ENCODE data around the gene FCRL6.

The FCRL6 gene, protein sequence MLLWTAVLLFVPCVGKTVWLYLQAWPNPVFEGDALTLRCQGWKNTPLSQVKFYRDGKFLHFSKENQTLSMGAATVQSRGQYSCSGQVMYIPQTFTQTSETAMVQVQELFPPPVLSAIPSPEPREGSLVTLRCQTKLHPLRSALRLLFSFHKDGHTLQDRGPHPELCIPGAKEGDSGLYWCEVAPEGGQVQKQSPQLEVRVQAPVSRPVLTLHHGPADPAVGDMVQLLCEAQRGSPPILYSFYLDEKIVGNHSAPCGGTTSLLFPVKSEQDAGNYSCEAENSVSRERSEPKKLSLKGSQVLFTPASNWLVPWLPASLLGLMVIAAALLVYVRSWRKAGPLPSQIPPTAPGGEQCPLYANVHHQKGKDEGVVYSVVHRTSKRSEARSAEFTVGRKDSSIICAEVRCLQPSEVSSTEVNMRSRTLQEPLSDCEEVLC

DNA sequence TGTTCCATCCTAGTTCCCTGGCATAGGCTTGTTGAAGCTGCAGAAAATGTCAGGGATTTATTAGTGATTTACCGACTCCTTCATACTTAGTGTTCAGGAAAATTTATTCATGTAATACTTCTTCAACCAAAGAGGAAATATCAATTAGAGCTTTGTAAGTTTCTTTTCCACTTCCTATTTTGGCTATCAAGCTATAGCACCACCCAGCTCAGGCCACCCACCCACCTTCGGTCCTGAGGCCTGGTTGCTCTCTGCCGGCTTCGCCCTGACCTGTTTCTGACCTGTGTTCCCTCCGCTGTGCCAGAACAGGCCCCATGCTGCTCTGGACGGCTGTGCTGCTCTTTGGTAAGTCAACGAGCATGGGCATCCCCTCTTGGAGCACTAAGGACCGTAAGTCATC, at the start of gene FCRL6:
Gene FCRL6 (plus strand): TSS at position 250 of the 400 bp plus-strand sequence. CDS start 65 bp downstream, at position 315.
- no peak for DNase-seq (ENCODE audit: extremely low read depth in 1 of 2, low read depth in 1 of 2)

DNA sequence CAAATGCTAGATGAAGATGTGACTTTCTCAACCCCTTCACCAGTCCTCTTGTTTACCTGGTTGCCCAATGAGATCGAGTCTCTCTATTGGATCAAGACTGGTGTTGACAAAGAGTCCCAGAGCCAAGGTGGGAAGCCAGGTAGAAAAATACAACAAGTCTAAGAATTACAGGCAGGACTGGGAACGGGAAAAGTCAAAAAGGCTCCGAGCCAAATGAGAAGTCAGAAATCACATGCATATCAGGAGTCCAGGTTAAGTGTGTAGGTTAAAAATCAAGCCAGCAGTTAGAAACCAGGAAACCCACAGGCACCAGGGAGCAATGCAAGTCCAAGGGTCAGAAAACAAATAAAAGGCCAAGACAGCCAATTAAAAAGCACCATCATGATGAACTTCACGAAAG, 48.8 kb upstream of the FCRL6 start:
- no peak for DNase-seq (ENCODE audit: extremely low read depth in 1 of 2, low read depth in 1 of 2)

DNA sequence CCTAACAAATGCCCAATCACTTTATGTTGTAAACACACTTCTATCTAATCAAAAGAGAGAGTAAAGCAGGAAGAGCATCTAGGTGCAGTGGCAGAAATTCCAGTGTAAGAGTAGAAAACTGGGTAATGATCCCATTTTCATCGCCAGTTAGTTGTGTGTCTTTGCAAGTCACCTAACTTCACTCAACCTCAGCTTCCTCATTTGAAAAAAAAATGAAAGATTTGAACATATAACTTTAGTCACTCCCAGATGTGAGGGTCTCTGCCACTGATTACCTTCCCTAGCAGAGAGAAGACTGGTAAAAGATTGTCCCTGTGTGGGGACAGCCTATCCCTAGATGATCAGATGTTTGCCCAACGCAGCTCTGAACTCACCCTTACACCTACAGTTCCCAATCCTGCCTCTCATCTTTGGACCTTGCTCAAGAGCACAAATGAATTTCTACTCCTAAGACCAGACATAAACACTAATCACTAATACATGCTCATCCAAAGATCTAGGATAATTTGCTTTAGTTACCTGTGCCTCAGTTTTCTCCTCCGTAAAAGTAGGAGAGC, 46.6 kb upstream of the FCRL6 start:
- no peak for DNase-seq (ENCODE audit: extremely low read depth in 1 of 2, low read depth in 1 of 2)

DNA sequence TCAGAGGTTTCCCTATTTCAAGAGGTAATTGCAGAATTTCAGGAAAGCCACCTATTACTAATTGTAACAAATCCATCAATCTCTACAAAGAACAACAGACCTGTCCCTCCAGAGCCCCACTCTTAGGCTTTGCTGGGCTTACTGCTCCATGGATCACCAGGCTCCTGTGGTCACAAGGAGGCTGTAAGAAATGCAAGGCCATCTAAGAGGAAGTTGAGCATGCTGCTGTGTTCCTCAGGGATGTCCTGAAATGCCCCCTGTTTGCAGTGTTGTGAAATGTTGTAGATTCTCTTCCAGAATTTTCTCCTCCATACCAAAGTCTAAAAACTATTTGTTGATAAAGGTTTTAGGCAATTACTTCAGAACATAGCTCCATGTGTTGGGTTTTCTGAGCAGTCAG, 45.8 kb upstream of the FCRL6 start:
- DNase-seq (ENCODE audit: extremely low read depth in 1 of 2, low read depth in 1 of 2) = no peak

DNA sequence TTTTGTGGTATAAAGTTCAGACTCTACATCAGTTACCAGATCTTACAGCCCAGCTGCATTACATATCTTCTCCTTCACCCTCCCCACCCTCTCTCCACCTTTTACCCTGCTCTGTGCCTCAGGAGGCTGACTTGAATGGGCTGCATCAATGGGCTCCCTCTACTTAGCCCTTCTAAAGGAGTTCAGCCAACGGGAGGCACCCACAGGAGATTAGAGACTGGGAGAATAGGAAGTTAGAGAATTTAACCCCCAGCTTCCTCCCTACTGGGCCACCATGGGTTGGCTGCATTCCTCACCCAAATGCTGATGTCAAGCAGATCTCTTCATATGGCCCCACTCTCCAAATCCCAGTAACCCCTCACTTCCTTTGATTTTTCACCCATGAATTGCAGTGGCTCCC, 38.5 kb upstream of the FCRL6 start:
- no peak for DNase-seq (ENCODE audit: extremely low read depth in 1 of 2, low read depth in 1 of 2)

DNA sequence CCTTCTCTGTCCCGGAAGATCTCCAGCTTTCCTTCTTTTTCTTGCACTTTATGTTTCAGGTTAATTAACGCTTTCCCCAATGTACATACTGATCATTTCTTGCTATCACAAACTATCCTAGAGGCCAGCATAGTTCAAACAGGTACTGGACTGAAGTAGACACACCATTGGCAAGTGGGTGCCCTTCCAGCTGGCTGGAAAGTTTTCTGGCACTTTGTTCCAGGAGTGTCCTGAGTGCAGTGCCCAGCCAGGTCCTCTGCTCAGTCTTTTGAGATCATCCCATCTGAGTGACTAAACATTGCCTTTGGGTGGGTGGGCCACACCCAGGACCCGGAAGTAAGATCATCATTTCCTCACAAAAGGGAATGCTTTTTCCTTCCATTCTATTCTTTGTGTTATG, 36.4 kb upstream of the FCRL6 start:
- DNase-seq (ENCODE audit: extremely low read depth in 1 of 2, low read depth in 1 of 2) = no peak

DNA sequence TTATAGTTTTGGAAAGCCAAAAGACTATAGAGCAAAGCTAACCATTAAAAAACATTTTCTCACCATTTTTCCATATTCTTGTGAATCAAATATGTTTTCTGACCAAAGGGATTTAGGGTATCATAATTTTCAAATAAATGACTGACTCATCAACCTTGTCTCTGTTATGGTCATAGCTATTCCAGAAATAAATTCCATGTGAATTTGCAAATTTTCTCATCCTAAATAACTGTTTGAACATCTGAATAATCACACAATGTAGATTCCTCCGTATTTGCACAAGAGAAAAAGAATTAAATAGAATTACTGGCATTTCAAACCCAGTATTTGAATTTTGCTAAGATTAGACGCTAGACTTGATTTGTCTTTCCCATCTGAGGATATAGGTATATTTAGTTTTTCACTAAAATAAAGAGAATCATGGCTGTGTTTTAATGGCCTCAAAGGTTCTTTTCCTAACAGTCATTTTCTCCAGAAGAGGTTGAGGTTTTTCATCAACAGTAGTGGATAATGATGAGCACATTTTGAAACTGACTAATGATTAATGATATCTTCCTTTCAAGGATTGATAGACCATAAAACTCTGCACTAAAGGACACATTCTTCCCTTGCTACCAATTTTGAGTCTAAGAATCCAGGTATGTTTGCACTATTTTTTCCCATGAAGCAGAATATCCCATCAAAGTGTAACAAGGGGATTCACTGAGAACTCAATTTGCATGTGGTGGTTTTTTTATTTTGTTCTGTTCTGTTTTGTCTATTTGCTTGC, 30.8 kb upstream of the FCRL6 start:
- DNase-seq (ENCODE audit: extremely low read depth in 1 of 2, low read depth in 1 of 2) = no peak

DNA sequence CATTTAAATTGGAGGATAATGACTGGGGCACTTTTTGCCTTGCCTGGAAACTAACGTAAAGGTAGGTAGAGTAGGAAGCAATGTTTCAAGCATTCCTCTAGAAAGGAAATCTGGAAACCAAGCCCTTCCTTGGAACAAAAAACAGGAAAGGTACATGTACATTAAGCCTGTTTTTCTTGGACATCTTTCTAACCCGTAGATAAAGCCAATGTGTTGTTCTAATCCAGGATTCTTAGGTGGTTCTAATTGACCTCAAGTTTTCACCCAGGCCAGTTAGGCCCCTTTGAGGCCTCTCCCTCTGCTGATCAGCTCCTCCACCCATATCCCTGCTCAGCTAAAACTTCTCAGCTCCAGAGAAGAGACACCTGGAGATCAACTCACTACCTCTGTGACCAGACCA, 27.7 kb upstream of the FCRL6 start:
- DNase-seq (ENCODE audit: extremely low read depth in 1 of 2, low read depth in 1 of 2) = no peak

DNA sequence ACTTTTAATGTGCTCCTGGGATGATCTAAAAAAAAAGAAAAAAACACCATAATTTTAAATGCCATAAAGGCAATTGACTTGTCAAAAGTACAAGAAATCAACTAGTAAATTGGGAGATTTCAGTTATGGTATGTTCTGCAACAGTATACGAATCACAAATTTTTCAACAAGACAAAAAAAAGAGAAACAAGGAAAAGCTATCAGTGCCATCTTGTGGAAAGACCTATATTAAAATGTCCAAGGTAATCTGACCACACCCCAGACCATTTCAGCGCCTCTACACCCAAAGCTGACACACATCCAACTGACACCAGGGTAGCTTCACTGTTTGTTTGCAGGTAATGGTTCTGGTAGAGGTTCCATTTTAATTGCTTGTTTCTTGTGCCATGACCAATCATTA, 26.4 kb upstream of the FCRL6 start:
- DNase-seq (ENCODE audit: extremely low read depth in 1 of 2, low read depth in 1 of 2) = no peak

DNA sequence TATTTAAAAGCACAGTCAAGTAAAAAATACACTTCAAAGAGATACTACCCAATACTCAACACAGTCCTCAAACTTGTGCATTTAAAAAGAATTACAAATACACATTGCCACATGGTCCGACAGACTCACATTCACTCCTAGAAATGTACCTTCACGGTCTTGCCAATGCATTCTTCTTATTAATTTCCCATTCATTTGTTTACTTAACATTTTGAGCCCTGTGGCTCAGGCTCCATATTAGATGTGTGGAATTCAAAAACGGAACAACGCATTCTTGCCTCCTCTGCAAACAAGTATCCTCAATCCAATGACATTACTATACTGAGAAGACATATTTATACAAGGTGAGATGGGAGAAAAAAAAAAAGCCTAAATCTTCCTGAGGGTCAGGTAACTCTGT, 23.9 kb upstream of the FCRL6 start:
- DNase-seq (ENCODE audit: extremely low read depth in 1 of 2, low read depth in 1 of 2) = no peak

DNA sequence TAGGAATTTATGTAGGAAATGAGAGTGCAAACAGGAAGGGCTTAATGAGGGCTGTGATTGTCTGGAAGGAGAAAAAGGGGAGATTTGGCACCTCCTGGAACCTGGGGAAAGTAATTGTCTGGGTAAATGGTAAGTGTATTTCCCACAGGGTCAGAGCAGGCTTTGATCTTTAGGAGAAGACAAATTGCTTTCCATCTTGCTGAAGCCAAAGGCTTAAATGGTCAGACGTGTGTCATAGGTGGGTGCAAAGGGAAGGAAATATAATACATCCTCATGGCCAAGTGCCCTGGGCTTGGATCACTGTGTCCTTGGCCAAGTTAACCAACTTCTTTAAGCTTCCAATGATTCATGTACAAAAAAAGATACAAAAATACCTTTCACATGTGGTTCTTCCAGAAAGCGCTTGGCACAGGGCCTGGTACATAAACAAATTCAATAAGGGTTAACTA, 22.7 kb upstream of the FCRL6 start:
- DNase-seq (ENCODE audit: extremely low read depth in 1 of 2, low read depth in 1 of 2) = no peak

DNA sequence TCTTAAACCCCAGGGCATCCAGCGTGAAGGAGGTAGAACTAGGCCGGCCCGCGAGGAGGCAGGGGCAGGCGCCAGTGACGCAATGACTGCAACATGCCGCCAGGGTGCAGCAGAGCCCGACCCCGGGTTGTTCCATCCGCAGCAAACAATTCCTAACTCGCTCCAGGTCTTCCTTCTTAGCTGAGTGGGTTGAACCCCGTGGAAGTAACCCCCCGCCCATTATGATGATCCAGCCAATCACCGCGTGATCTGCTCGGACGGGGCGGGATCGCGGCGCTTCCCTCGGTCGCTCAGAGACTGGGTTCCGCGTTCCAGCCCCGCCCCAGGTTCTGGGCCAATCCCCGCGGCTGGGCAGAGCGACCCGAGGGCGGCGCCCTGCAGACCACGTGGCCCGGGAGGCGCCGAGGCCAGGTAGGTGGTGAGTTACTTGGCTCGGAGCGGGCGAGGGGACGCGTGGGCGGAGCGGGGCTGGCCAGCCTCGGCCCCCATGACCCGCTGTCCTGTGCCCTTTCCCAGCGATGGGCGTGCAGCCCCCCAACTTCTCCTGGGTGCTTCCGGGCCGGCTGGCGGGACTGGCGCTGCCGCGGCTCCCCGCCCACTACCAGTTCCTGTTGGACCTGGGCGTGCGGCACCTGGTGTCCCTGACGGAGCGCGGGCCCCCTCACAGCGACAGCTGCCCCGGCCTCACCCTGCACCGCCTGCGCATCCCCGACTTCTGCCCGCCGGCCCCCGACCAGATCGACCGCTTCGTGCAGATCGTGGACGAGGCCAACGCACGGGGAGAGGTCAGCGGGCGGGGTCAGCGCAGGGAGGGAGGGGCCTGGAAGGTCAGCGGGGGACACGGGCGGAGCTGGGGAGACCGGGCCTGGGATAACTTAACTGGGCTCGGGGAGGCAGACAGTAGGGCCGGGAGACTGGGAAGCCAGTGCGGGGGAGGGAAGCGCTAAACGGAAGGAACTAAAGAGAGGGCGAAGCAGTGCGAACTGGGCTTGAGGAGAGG, 21.3 kb upstream of the FCRL6 start, which contains the start of gene DUSP23:
Gene DUSP23 (plus strand): TSS at position 380 of the 1,000 bp plus-strand sequence. CDS start 139 bp downstream, at position 519.
- peak; percentile 89 to 90 for DNase-seq (ENCODE audit: extremely low read depth in 1 of 2, low read depth in 1 of 2)

DNA sequence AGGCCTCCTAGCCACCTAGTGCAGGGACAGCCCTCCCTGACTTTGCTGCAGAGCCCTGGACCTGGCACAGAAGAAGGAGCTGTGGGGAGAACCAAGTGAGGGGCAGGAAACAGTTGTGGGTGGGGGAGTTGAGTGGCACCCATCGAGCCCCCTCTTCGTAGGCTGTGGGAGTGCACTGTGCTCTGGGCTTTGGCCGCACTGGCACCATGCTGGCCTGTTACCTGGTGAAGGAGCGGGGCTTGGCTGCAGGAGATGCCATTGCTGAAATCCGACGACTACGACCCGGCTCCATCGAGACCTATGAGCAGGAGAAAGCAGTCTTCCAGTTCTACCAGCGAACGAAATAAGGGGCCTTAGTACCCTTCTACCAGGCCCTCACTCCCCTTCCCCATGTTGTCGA, 20.2 kb upstream of the FCRL6 start:
- DNase-seq (ENCODE audit: extremely low read depth in 1 of 2, low read depth in 1 of 2) = no peak

DNA sequence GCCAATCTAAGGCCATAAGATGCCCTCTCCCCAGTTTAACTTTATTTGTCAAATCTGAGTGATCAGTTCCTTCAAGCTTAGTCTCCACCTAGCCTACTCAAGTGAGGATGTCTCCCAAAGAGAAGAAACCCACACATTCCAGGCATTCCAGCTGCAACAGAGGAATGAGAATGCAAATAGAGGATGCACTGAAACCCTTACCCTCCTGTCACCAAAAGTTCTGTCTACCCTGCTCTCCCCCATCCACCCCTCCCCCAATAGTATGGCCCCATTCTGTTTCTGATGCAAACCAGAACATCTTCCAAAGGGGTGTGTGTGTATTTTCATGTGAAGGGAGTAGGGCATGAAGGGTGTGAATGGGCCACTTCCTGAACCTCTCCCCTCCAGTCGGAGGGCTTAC, 18.4 kb upstream of the FCRL6 start:
- no peak for DNase-seq (ENCODE audit: extremely low read depth in 1 of 2, low read depth in 1 of 2)

DNA sequence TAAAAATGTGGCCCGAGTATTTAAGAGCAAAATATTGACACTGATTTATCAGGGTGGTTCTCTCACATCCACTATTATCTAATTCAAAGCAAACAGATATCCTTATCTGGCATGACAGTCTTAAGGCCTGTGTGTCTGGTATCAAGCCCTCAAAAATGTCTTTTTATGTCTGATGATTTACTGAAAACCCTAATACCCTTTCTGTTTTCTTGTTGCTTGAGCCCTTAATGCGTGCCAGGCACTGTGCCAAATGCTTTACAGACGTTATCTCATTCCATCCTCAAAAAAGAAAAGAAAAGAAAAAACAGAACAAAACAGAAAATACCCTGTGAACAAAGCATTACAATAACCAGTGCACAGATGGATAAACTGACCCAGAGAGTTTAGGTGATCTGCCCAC, 15.7 kb upstream of the FCRL6 start:
- no peak for DNase-seq (ENCODE audit: extremely low read depth in 1 of 2, low read depth in 1 of 2)

DNA sequence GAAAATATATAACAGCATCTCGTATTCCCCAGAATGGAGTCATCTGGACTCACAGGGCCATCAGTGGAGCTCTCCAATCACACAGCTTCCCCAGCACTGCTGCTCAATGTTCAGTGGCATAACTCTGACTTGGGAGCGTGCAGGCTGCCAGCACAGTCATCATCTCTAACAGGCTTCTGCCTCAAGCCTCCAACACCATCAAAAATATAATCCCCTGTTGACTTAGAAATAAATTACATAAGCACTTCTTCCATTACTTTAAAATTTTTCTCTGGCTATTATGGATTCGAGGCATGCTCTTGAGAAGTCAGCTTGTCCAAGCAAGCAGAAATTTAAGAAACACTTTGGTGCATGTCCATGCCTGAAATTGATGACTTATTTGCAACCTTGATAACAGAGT, 15.2 kb upstream of the FCRL6 start:
- no peak for DNase-seq (ENCODE audit: extremely low read depth in 1 of 2, low read depth in 1 of 2)

DNA sequence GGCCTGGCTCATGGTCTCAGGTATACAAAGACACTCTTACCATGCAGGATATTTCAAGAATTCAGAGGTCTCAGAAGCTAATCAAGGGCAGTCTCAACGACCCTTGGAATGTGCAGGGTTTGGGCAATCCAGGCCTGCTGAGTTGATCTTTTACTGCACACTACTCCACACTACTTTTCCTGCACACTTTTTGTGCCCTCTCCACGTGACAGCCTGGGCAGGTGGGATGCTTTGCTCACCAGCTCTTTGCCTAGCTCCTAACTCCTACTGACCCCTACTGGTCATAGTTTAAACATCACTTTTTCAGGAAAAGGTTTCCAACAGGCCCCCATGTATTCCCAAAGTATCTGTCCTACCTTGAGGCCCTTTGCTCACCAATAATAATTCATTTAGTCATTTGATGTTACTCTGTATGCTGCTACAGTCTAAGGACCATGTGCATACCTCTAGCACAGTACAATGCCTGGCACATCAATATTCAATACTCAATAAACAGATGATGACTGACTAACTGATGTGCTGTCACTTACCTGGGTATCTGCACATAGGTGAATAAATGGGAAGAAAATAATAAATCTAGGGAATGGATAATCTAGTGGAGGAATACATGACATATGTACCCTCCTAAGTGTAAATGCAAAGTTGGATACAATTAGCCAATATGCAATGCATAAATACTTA, 11.8 kb upstream of the FCRL6 start:
- DNase-seq (ENCODE audit: extremely low read depth in 1 of 2, low read depth in 1 of 2) = no peak

DNA sequence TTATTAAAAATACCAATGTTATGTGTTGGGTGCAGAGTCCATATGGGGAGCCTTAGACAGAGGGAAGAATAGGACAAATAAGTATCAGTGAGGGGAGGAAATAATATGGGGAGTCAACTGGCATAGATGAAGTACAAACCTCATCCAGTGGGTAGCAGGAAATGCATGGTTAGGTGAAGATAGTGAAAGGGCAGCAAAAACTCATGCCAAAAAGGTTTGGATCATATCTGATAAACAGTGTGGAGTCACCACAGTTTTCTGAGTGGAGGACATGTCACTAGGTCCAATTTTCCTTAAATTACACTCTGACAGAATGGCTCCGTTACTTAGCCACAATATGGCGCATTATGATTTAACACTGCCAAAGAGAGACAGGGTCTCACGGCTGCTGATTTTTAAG, 11.1 kb upstream of the FCRL6 start:
- no peak for DNase-seq (ENCODE audit: extremely low read depth in 1 of 2, low read depth in 1 of 2)

DNA sequence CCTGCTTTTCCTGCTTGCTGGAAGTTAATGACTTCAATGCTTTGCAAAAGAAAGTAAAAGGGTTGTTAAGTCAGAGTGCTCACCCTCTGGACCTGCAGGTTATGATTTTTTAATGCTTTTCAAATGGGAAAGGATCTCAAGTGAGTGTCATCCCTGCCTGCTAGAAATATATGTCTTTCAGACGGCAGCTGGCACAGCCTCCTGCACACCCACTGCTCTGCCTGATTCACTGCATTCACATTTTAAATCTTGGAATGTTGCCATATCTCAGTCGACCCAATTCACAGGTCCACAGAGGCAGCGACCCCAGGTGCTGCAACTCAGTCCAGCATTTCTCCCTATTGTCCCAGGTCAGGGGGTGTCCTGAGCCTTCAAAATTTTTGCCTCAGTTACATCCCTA, 10.7 kb upstream of the FCRL6 start:
- no peak for DNase-seq (ENCODE audit: extremely low read depth in 1 of 2, low read depth in 1 of 2)

DNA sequence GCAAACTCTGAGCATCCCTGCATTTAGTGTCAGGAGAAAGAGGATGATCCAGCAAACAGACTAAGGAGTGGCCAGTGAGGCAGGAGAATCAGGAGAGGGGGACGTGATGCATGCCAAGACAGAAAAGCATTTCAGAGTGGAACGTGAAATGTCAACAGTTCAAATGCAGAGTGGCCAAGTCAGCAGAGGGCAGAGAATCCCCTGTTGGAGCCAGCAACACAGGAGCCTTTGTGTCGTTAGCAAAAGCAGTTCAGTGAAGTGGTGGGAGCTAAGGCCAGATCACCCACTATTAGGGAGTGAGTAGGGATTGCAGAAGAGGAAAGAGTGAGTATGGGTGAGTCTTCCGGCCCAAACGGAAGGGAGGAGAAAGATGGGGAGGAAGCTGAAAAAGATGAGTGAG, 6.6 kb upstream of the FCRL6 start:
- DNase-seq (ENCODE audit: extremely low read depth in 1 of 2, low read depth in 1 of 2) = no peak
